Stimulated activated naive B cell treated with anti-CD40 and anti-IgM and Interleukin-4, amounts not matched to agents 10 μg/mL and 1 μg/mL and 100 μg/mL, for 72 hours (primary cell): Measurements from ENCODE around the gene PTDSS2.

Source experiments
- ATAC-seq, 2 donors: fragments of 150-1000 bp; cut with Tn5 transposase; replicated peaks; 2 replicates each; pipeline ENCODE4 v1.10.0; 2021; ENCODE audit warnings: moderate library complexity in 1 of 2
- DNase-seq: peaks from one replicate; pipeline ENCODE4 v3.0.0; 2021
- H3K27ac Mint-ChIP-seq: one replicate; pipeline ENCODE4 v1.8.0; 2022; ENCODE audit warnings: mild to moderate bottlenecking, mixed read lengths
- H3K27me3 Mint-ChIP-seq, 2 donors: one replicate each; pipeline ENCODE4 v1.8.0; 2022; ENCODE audit warnings: mixed read lengths in 2 of 2
- H3K36me3 Mint-ChIP-seq, 2 donors: one replicate each; pipeline ENCODE4 v1.8.0; 2022; ENCODE audit warnings: mixed read lengths in 2 of 2, mild to moderate bottlenecking in 1 of 2
- H3K4me1 Mint-ChIP-seq, 2 donors: one replicate each; pipeline ENCODE4 v1.8.0; 2022; ENCODE audit warnings: mixed read lengths in 2 of 2, mild to moderate bottlenecking in 1 of 2
- H3K4me3 Mint-ChIP-seq, 2 donors: one replicate each; pipeline ENCODE4 v1.8.0; 2022; ENCODE audit warnings: mild to moderate bottlenecking in 2 of 2, mixed read lengths in 2 of 2, moderate library complexity in 1 of 2
- H3K9me3 Mint-ChIP-seq, 2 donors: one replicate each; pipeline ENCODE4 v1.8.0; 2022; ENCODE audit warnings: mixed read lengths in 2 of 2, mild to moderate bottlenecking in 1 of 2

Gene PTDSS2

GRCh38 chr11:471468-472145 lies 21.5 kb downstream of the PTDSS2 start:
- DNase-seq, result no peak
- Mint-ChIP-seq H3K4me1 (peaks cover 0 to 2% of the 10 kb centered on the region in 2 donors), H3K27ac (no peak overlapping the region), H3K4me3 (no peak overlapping the region), H3K9me3 (no peaks in the 10 kb centered on the region), H3K27me3 (no peaks in the 10 kb centered on the region), H3K36me3 (peaks cover 7 to 10% of the 10 kb centered on the region in 2 donors)
- ATAC-seq, result no peak

GRCh38 chr11:472272-472671 lies 22.2 kb downstream of the PTDSS2 start:
- DNase-seq (no peak), ATAC-seq (no peak)
- Mint-ChIP-seq H3K27me3 (no peaks in the 10 kb centered on the region), H3K9me3 (no peaks in the 10 kb centered on the region), H3K4me1 (no peaks in the 10 kb centered on the region), H3K4me3 (no peak overlapping the region), H3K36me3 (peaks cover 3 to 8% of the 10 kb centered on the region in 2 donors), H3K27ac (no peak overlapping the region)

- DNase-seq (no peak), ATAC-seq (no peak)
- no peaks in the 10 kb centered on the region for H3K4me1 Mint-ChIP-seq
- no peaks in the 10 kb centered on the region for H3K27me3 Mint-ChIP-seq
- H3K36me3 Mint-ChIP-seq, result peaks cover 3 to 8% of the 10 kb centered on the region in 2 donors
- no peak overlapping the region for H3K4me3 Mint-ChIP-seq
- H3K9me3 Mint-ChIP-seq, result no peaks in the 10 kb centered on the region
- no peak overlapping the region for H3K27ac Mint-ChIP-seq
Measured at GRCh38 chr11:472816-473215, 22.7 kb downstream of the PTDSS2 start.

- DNase-seq, result no peak
- H3K4me1 Mint-ChIP-seq, result no peaks in the 10 kb centered on the region
- peak overlapping the region; percentile 67 for H3K27ac Mint-ChIP-seq
Measured at GRCh38 chr11:473415-473814, 23.3 kb downstream of the PTDSS2 start.

GRCh38 chr11:473962-474785 lies 24.1 kb downstream of the PTDSS2 start:
- no peak overlapping the region for H3K27ac Mint-ChIP-seq
- ATAC-seq, result no peak
- peaks cover 3 to 8% of the 10 kb centered on the region in 2 donors for H3K36me3 Mint-ChIP-seq
- no peaks in the 10 kb centered on the region for H3K4me1 Mint-ChIP-seq
- H3K27me3 Mint-ChIP-seq, result no peaks in the 10 kb centered on the region
- no peak for DNase-seq
- H3K4me3 Mint-ChIP-seq, result no peak overlapping the region
- no peaks in the 10 kb centered on the region for H3K9me3 Mint-ChIP-seq

More at GRCh38 chr11:473415-473814, 23.3 kb downstream of the PTDSS2 start:
- peaks cover 3 to 8% of the 10 kb centered on the region in 2 donors for H3K36me3 Mint-ChIP-seq
- no peaks in the 10 kb centered on the region for H3K9me3 Mint-ChIP-seq
- no peaks in the 10 kb centered on the region for H3K27me3 Mint-ChIP-seq
- ATAC-seq, result no peak
- no peak overlapping the region for H3K4me3 Mint-ChIP-seq

- Mint-ChIP-seq H3K4me1 (no peaks in the 10 kb centered on the region), H3K9me3 (no peaks in the 10 kb centered on the region), H3K27me3 (no peaks in the 10 kb centered on the region), H3K27ac (no peak overlapping the region), H3K4me3 (no peak overlapping the region), H3K36me3 (peaks cover 3 to 5% of the 10 kb centered on the region in 2 donors)
- DNase-seq (no peak), ATAC-seq (no peak)
Measured at GRCh38 chr11:474914-475506, 24.9 kb downstream of the PTDSS2 start.

- H3K9me3 Mint-ChIP-seq, result no peaks in the 10 kb centered on the region
- DNase-seq, result no peak
- no peak overlapping the region for H3K4me3 Mint-ChIP-seq
- H3K4me1 Mint-ChIP-seq, result no peaks in the 10 kb centered on the region
- H3K27ac Mint-ChIP-seq, result no peak overlapping the region
- H3K27me3 Mint-ChIP-seq, result no peaks in the 10 kb centered on the region
- no peak for ATAC-seq
- H3K36me3 Mint-ChIP-seq, result peaks cover 4 to 5% of the 10 kb centered on the region in 2 donors
Measured at GRCh38 chr11:475941-476340, 25.9 kb downstream of the PTDSS2 start.

GRCh38 chr11:476416-476815 lies 26.3 kb downstream of the PTDSS2 start:
- DNase-seq (no peak), ATAC-seq (no peak)
- Mint-ChIP-seq H3K36me3 (peaks cover 4 to 9% of the 10 kb centered on the region in 2 donors), H3K27me3 (no peaks in the 10 kb centered on the region), H3K4me1 (no peaks in the 10 kb centered on the region), H3K9me3 (no peaks in the 10 kb centered on the region), H3K4me3 (no peak overlapping the region), H3K27ac (no peak overlapping the region)

GRCh38 chr11:477052-477715 lies 27.1 kb downstream of the PTDSS2 start:
- Mint-ChIP-seq H3K27me3 (no peaks in the 10 kb centered on the region), H3K4me1 (no peaks in the 10 kb centered on the region), H3K36me3 (peaks cover 4 to 11% of the 10 kb centered on the region in 2 donors), H3K27ac (no peak overlapping the region), H3K9me3 (no peaks in the 10 kb centered on the region), H3K4me3 (no peak overlapping the region)
- DNase-seq (no peak), ATAC-seq (no peak)

- ATAC-seq, result no peak
- H3K4me1 Mint-ChIP-seq, result no peaks in the 10 kb centered on the region
- no peak for DNase-seq
- H3K27ac Mint-ChIP-seq, result peak overlapping the region; percentile 56
- H3K9me3 Mint-ChIP-seq, result no peaks in the 10 kb centered on the region
- H3K4me3 Mint-ChIP-seq, result no peak overlapping the region
- H3K36me3 Mint-ChIP-seq, result peaks cover 2 to 7% of the 10 kb centered on the region in 2 donors
- H3K27me3 Mint-ChIP-seq, result no peaks in the 10 kb centered on the region
Measured at GRCh38 chr11:479311-479710, 29.2 kb downstream of the PTDSS2 start.

- Mint-ChIP-seq H3K27ac (no peak overlapping the region), H3K36me3 (peaks cover 8 to 16% of the 10 kb centered on the region in 2 donors), H3K27me3 (no peaks in the 10 kb centered on the region), H3K4me1 (no peaks in the 10 kb centered on the region), H3K9me3 (no peaks in the 10 kb centered on the region), H3K4me3 (no peak overlapping the region)
- ATAC-seq, result no peak
- no peak for DNase-seq
Measured at GRCh38 chr11:484616-485015, 34.5 kb downstream of the PTDSS2 start.

GRCh38 chr11:486189-486588 lies 36.1 kb downstream of the PTDSS2 start:
- Mint-ChIP-seq H3K9me3 (no peaks in the 10 kb centered on the region), H3K27me3 (no peaks in the 10 kb centered on the region), H3K36me3 (peaks cover 14 to 18% of the 10 kb centered on the region in 2 donors), H3K27ac (no peak overlapping the region), H3K4me3 (no peak overlapping the region), H3K4me1 (no peaks in the 10 kb centered on the region)
- no peak for ATAC-seq
- no peak for DNase-seq

GRCh38 chr11:487571-488021 lies 37.5 kb downstream of the PTDSS2 start:
- Mint-ChIP-seq H3K27ac (no peak overlapping the region), H3K4me3 (no peak overlapping the region), H3K27me3 (no peaks in the 10 kb centered on the region), H3K9me3 (no peaks in the 10 kb centered on the region), H3K4me1 (no peaks in the 10 kb centered on the region), H3K36me3 (peaks cover 22 to 23% of the 10 kb centered on the region in 2 donors)
- no peak for DNase-seq
- no peak for ATAC-seq

GRCh38 chr11:488062-488461 lies 38.0 kb downstream of the PTDSS2 start:
- no peak for ATAC-seq
- Mint-ChIP-seq H3K27me3 (no peaks in the 10 kb centered on the region), H3K27ac (no peak overlapping the region)

More at GRCh38 chr11:488062-488461, 38.0 kb downstream of the PTDSS2 start:
- Mint-ChIP-seq H3K9me3 (no peaks in the 10 kb centered on the region), H3K4me3 (no peak overlapping the region), H3K4me1 (no peaks in the 10 kb centered on the region), H3K36me3 (peaks cover 26% of the 10 kb centered on the region in 2 donors)
- DNase-seq, result no peak
